GM19452 (cell line): ENCODE measurements around the gene EVC2.

Experiments
- ATAC-seq: cut with Tn5 transposase; IDR thresholded peaks from one replicate; pipeline ENCODE4 v1.9.1; 2021; ENCODE audit not compliant: unreplicated experiment

Gene EVC2

GRCh38 chr4:5568336-5568735 lies 140.0 kb downstream of the EVC2 start:
- no peak for ATAC-seq

DNA sequence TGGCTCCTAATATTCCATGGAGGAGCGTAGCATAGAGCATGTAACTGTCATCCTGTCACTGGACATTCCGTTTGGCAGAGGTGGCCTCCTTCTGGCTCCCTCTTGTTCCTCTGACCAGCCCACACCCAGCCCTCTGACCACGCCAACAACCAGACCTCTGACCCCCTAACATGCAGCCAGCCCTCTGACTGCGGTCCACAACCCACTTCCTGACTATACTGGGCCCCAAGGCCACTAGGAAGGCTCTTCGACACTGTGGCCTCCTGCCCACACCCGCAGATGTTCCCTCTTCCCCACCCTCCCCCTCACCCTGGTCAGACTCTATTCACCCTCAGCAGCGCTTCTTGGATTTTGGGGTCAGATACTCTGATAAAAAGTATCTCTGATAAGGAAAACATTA lies 141.4 kb downstream of the EVC2 start:
- no peak for ATAC-seq

DNA sequence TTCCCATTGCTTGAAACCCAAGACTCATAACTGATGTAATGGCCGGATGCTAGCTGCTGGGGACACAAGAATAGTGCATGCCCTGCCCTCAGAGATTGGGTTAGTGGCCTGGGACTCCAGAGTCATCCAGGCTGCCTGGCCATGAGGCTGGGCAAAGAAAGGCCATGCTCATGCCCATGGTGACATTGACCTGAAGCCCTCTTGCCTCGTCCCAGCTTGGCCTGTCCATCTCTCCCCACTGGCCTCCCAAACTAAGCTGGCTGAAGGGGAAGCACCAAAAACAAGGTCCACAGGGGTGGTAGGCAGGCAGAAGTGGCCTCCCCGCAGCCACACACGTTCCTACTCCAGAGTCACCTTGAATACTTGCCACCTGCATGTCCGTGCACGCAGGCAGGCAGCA lies 141.8 kb downstream of the EVC2 start:
- ATAC-seq, result no peak

DNA sequence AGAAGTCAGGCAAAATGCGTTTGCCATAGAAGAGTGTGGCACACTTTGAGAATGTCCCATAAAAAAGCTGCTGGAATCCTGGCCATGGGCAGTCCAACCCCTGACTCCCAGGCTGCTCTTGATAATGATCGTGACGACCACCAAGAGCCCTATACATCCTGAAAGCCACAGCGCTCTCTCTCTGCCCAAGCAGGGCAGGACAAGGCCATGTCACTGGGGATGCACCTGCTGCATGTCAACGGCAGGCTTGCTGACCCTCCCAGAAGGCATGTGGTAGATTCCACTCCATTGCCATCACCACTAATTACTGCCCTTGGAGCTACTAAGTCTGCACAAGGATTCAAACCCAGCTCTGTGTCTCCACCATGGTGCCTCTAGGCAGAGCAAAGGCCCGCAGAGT lies 144.5 kb downstream of the EVC2 start:
- ATAC-seq, result no peak

- no peak for ATAC-seq
Observed at GRCh38 chr4:5562476-5562875, 145.9 kb downstream of the EVC2 start.

GRCh38 chr4:5561286-5561685 lies 147.1 kb downstream of the EVC2 start:
- ATAC-seq, result no peak

GRCh38 chr4:5558502-5558901 lies 149.9 kb downstream of the EVC2 start:
- ATAC-seq, result no peak

DNA sequence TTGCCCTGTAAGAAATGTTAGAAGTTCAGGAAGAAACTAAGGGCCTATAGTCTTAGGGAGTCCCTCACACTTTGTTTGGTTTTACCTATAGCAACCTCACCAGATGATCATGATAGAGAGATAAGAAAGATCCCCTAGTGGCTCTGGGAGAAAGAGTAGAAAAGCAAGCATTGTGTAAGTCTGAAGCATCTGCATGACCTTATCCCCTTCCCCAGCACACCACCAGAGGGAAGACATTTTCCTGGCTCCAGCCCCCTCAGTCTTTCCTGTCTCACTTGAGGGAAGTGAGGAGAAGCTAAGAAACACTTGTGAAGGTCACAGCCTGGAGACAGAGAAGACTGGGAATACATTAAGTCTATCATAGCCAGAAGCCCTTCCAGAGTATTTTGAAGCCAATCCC lies 154.0 kb downstream of the EVC2 start:
- ATAC-seq, result no peak

- no peak for ATAC-seq
Observed at GRCh38 chr4:5553801-5554200, 154.6 kb downstream of the EVC2 start.

DNA sequence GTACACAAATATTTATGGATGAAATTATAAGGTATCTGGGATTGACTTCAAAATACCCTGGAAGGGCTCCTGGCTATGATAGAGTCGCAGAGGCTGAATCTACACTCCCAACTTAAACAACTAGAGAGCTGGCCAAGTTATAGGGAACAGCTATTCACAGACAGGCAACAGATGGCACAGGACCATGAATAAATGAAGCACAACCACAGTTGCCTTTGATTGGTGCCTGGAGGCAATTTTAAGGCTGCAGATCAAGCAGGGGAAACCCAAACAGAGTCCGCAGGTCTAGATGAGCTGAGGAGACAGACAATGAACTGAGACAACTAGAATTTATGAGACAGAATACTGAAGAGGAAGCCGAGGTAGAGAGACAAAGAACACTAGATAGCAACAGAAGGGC lies 155.9 kb downstream of the EVC2 start:
- ATAC-seq, result no peak

- no peak for ATAC-seq
Observed at GRCh38 chr4:5547651-5548249, 160.6 kb downstream of the EVC2 start.

DNA sequence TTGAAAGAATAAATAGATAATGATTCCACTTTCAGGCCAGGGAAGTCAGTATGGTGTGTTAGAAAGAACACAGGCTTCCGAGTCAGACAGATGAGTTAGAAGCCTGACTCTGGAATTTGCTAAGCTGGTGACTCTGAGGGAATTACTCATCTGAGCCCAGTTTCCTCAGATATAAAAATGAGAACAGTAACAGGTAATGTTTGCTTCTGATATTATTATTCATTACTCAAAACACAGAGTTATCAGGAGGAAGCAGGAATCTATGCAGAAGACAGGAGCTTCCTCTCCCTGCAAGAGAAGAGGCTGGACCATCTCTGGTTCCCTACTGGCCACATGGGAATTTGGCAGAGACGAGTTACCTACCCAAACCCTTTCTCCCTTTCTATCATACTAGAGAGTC lies 163.1 kb downstream of the EVC2 start:
- ATAC-seq, result no peak

GRCh38 chr4:5544762-5545161 lies 163.6 kb downstream of the EVC2 start:
- no peak for ATAC-seq

GRCh38 chr4:5543681-5544080 lies 164.7 kb downstream of the EVC2 start:
- no peak for ATAC-seq

DNA sequence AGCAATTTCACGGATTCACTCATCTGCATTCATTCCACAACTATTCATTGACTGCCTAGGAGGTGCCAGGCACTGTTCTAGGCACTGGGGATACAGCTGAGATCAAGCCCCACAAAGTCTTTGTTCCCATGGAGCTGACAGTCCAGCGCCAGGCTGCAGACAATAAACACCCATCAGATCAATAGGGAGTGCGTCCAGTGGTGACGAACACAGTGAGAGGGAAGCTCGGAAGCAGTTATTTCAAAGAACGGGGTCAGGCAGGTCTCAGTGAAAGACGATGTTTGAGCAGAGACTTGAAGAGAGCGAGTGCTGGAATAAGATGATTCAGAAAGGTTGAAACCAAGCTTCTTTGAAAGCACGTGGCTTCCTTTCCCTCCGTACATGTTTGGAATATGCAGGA lies 167.2 kb downstream of the EVC2 start:
- no peak for ATAC-seq

DNA sequence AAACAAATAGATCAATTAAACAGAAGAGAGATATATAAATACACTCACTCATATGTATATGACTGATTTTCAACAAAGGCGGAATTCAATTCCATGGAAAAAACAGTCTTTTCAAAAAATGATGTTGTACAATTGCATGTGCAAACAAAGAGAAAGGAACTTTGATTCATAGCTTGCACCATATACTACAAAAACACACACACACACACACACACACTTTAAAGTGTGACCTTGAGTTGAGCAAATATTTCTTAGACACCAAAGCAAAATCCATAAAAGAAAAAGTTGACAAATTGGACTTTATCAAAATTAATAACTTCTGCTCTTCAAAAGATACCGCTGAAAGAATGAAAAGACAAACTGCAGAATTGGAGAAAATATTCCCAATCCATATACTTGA lies 168.8 kb downstream of the EVC2 start:
- ATAC-seq, result no peak

- ATAC-seq, result no peak
Observed at GRCh38 chr4:5532100-5532499, 176.3 kb downstream of the EVC2 start.

DNA sequence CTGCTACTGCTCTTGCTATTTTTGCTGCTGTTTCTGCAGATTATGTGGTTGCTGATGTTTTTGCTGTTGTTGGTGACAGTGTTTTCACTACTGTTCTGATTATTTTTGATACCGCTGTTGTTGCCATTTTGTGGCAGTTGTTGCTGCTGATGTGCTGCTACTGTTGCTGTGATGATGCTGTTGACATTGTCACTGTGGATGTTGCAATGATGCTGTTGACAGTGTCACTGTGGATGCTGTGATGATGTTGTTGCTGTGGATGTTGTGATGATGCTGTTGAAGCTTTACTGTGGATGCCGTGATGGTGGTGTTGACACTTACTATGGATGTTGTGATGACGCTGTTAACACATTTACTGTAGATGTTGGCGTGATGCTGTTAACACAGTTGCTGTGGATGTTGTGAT lies 180.3 kb downstream of the EVC2 start:
- ATAC-seq, result no peak

- no peak for ATAC-seq
Observed at GRCh38 chr4:5527211-5527610, 181.1 kb downstream of the EVC2 start.

DNA sequence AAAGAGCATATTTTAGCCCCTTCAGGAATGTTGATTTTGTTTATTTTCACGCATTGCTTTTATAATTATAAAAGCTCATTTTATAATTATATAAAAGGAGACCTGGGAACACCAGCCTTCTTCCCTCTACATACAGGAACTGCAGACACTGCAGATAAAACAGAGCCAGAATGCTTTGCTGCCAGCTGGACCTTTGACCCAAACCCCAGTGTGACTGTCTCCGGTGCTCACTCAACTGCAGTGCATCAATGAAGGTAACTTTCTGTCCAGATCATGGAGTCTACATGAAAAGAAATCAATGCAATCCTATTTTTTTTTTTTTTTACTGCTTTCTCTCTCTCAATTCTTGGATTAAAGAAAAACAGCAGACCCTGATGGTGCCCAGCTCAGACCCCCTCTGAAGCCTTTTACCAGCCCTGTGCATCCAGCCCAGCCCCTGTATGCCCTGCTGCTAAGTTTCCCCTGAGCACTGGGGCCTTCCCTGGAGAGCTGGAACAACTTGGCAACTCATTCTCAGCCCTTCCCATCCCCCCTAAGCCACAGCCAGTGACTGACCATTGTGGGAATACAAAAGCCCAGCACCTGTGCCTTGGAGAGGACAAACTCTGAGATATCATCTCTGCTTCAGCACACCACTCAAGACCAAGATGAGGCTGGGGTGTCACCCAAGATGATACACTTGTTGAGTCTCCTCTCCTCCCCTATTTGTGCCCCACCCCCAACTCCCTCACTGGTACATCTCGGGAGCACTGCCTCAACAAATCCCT lies 182.1 kb downstream of the EVC2 start:
- ATAC-seq, result no peak

- no peak for ATAC-seq
Observed at GRCh38 chr4:5524446-5525299, 183.7 kb downstream of the EVC2 start.

GRCh38 chr4:5517372-5517771 lies 191.0 kb downstream of the EVC2 start:
- no peak for ATAC-seq
